HG03565 (cell line): ENCODE data around the gene KLRF1.
A peak's percentile ranks its signal among the peaks of the same experiment; 100 is the strongest.

ENCODE experiments used
- ATAC-seq: cut with Tn5 transposase; IDR thresholded peaks from one replicate; pipeline ENCODE4 v1.9.1; 2021; ENCODE audit warnings: mild to moderate bottlenecking, moderate library complexity; ENCODE audit not compliant: unreplicated experiment

KLRF1 gene, protein sequence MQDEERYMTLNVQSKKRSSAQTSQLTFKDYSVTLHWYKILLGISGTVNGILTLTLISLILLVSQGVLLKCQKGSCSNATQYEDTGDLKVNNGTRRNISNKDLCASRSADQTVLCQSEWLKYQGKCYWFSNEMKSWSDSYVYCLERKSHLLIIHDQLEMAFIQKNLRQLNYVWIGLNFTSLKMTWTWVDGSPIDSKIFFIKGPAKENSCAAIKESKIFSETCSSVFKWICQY

DNA sequence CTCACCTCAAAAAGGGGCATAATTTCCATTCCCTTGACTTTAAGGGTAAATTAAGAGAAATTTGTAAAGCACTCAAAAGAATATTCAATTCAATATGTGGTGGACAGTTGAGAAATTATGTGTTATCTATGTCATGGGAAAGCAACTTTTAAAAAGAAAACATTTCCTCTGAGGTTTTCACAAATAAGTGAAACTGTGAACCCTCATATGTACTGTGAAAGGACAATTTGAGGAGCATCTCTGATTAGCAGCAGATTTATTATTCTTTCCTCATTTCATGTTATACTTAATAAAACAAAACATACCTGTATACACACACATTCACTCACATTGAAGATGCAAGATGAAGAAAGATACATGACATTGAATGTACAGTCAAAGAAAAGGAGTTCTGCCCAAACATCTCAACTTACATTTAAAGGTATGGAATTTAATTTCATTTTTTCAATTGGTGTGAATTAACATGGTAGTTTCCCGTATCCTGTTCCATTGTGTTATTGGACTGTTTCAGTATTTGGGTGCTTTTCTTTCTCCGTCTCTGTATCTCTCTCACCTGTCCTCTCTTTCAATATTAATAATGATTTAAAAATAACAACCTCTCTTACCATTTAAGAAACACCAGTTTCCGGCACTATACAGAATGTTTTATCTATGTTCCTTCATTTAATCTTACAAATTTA lies at the start of gene KLRF1:
Gene KLRF1, plus strand, starts transcription at position 273 of the 680 bp plus-strand sequence. Its CDS starts 64 bp downstream, at position 337.
- ATAC-seq: no peak

DNA sequence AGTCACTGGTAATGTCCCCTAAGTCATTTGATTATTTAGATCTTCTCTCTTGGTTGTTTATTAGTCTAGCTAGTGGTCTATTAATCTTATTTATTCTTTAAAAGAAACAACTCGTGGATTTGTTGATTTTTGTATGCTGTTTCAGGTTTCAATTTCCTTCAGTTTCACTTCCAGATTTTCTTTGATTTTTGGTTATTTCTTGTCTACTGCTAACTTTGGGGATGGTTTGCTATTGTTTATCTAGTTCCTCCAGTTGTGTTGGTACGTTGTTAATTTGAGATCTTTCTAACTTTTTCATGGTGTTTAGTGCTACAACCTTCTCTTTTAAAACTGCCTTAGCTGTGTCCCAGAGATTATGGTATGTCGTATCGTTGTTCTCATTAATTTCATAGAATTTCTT lies 48.1 kb upstream of the KLRF1 start:
- no peak for ATAC-seq

DNA sequence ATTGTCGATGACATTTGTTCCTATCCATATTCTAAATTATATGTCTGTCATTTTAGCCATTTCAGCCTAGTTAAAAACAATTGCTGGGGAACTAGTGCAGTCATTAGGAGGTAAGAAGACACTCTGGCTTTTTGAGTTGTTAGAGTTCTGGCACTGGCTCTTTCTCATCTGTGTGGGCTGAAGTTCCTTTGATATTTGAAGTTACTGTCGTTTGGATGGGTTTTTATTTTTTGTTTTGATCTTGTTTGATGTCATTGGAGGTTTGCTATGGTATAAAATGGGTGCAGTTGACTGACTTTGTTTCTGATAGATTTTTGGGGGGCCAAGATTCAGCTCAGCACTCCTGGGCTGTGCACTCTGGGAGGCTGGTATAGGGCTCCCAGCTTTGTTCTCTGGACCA lies 45.9 kb upstream of the KLRF1 start:
- ATAC-seq: no peak

DNA sequence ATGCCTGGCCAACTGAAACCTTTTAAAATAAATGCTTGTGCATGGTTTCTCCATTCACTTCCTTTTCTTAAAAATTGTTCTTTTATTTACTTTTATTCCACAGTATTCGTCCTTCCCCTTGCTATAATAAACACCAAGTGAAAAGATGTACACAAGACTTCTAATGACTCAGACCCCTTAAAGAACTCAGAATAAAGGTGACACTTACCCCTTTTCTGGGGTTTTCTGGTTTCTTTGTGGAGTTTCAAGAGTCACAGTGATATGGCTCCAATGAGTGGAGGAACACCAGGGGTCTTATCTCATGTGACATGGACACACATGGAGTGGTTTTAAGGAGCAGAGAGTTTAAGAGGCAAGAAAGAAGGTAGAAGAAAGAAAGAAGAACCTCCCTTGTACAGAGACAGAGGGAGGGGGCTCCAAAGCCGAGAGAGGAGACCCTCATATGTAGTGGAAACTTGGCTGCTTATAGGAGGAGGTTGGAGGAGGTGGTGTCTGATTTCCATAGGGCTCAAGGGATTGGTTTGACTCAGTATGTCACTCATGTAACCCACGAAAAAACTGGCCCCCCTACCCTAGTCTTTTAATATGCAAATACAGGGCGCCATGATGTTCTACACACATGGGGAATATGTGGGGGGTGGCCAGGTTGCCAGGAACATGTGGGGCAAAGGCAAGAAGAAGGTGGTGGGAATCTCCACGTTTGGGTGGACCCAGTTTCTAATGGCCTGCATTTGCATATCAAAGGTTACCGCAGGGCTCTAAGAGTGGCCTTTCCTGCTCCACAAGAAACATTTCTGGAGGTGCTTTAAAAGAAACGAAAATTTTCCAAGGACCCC lies 44.5 kb upstream of the KLRF1 start:
- no peak for ATAC-seq

DNA sequence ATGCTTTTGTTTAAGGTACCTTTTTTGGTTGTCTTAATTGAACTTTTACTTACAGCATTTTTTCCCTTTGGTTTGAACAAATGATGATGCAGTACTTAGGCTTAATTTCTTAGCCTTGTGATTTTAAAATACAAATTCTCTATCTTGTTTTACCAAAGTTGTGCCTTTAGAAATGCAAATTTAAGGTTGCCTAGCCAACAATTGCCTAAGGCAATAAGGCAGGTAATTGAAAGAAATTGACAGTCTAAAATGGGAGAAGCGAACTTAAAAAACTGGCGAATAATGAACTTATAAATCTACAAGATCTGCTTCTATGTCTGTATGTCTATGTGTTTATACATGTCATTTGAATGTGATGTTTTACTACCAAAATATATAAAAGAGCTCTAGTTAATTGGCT lies 43.0 kb upstream of the KLRF1 start:
- no peak for ATAC-seq

DNA sequence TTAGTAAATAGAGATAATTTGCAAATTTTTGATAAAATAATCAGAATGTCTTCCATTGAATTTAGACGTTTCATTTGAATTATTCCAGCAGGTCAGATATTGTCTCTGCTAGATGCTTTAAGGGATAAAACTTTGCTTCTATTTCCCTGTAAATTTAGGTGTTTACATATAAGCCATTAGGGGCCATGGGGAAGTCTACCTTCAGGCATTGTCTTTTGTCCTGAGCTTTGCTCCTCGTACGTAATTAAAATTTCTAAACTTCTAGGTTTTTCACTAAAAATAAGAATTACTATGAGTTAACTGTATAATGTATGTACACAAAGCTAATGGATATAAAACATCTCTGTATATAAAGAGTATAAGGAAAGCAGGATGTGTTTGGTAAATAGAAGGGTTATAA lies 42.5 kb upstream of the KLRF1 start:
- ATAC-seq: no peak

DNA sequence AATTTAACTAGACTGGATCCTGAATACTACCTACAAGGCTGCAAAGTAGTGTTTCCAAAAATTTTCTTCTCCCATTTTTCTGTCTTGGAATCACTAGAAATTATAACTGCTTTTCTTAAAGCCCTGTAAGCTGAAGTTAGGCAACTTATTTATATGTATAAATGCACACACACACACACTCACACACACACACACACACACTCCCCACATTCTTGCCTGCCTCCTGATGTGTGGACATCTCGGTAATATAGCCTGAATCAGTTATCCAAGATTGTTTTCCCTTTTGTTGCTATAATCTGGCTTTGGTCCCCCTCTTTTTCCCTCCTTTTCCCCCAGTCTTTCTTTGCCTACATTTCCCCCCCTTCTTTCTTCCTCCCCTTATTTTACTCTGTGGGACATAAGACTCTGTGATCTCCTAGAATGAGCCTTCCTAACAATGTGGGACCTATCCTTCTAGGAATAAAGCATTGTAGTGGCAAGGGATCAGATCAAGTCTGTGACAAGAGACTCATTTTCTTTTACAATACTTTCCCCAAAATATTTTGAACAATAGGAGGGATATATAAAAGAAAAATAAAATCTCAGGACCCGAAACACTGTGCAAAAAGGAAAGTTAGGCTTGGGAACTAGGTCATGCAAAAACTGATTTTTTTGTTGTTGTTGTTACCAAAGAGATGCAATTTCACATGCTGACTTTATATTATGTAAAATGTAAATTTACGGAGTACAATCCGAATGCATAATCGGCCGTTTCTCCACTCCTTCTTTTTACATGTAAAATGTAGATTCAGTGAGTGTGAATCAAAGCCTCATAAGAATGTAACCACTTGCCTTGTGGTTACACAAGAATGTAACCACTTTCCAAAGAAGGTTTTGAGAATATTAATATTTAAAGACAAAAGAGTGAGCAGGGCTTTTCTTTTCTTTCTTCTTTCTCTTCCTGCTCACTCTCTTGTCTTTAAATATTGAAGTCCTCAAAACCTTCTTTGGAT lies 40.3 kb upstream of the KLRF1 start:
- no peak for ATAC-seq

DNA sequence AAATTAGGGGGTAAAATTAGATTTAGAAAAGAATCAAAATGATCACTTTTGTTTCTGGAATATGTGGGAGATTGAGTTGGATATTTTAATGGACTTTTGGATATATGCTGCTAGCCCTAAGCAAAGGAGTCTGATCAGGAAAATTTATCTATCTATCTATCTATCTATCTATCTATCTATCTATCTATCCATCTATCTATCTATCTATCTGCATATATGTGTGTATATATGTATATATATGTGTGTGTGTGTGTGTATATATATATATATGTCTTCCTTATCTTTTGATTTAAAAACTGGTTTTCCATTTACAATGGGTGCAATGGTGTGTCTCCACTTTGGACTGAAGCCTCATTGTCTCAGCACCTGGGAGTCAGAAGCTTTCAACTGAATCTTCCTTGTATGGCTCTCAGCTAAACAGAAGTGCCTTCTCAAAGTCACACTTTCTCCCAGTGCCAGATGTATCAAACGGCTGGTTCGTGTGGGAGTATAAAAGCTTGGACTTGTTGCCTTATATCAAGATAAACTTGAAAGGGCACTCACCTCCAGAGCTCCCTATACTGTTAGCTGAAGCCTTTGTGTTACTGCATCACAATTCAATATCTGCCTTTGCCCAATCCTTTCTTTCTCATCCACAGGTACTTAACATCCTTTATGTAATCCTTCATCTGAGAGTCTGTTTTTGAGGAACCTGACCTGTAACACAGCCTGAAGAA lies 34.9 kb upstream of the KLRF1 start:
- ATAC-seq: no peak

DNA sequence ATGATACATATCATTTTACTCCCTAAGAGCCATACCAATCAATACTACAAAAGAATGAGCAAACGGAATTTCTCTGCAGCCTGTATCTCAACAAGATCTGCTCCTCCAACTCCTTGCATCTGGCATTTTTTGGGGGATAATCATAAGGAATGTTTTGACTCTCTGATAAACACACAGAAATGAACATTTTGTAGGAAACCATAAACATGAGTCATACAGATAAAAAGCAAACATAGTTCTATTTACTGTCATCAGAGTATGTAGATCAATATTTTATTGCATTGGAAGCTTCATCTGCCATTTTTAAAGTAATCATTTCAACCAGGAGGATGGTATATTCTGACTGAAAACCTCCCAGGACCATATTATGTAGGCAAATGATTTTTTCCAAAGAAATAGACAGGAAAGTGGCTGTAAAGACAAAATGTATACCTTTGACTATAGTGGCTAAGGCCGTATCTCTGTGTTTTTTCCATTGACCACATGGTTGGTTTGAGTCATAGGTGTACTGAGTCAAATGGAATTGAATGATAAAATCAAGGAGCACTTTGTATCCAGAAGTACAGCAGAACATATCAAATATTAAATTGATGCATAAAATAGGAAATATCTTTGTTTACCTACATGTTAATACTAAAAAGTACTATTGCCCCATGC lies 34.2 kb upstream of the KLRF1 start:
- ATAC-seq: no peak

DNA sequence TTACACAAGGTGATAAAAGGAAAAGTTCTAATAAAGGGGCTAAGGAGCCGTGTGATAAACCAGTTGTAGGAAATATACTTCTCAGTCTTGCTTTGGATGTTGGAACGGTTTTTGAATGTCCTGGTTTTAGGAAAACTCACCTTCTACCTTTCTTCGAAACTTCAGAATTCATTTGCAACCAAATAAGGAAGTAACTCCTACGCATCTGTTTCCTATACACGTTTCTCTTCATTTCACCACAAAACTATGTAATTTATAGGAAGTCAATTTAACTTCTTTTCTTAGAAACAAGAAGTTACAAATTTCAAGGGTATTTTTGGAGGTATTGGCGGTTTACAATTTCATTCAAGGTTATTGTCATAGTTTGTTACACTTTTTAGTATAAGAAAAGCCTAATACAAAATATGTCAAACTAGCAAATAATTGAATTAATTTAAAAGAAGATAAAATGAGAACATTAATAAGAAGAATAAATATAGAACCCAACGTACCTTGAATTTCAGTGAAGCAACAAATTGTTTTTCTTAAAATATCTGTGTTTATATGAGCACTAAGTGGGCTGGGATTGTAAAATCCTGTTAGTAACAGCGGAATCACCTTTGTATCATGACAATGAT lies 33.4 kb upstream of the KLRF1 start:
- ATAC-seq: no peak

DNA sequence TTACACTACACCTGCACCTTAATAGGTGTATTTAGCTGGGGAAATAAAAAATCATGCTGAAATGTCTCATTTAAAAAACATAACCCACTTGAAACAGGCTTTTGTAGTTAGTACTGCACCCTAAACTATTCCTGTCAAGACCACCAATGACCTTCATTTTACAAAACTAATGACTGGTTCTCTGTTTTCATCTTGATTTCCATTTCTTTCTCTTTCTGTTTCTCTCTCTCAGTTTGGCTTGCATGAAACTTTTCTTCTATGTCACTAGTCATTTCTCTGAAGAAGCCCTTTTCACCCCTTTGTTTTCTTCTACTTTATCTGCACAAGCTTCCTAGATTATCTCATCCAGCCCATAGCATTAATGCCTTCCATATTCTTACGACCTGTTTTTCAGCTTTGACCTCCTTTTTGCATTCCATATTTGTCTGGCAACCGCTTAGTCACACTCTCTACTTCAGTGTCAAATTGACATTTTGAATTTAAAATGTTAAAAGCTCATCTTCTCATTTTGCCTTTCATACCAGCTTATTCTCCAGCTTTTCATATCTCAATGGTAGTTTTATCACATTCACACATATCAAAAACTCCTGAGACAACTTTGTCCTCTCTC lies 32.7 kb upstream of the KLRF1 start:
- ATAC-seq: no peak

DNA sequence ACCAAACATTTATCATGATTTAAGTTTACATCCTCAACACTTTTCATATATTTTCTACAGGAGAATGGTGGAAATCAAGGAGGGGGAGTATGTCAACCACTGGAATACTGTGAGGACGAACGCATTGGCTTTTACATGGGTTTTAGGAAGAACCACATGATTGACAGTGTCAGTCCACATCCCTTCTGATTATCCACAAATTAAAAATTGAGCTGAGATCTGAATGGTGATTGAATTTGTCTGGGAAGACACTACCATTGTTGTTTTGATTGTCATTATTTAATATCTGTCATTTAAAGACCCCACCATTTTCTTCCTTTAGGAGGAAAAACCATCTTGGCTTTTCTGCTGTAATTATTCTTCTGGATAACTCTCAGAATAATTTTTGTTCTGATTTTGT lies 31.3 kb upstream of the KLRF1 start:
- no peak for ATAC-seq

DNA sequence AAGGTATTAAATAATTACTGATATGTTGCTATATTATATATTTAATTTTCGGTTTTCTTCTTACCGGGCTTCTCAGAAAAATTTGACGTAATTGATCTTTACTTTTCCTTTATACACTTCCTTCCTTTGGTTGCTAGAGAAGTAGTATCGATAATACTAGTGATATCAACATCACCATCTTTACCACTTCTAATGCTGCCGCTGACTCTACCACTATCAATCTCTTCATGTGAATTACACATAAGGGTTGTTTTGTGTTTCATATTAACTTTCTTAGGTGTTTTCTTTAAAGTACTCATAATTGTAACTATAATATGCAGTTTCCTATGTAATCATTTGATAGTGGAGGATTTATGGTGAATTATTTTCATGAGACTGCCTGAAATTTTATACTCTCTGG lies 30.9 kb upstream of the KLRF1 start:
- no peak for ATAC-seq

DNA sequence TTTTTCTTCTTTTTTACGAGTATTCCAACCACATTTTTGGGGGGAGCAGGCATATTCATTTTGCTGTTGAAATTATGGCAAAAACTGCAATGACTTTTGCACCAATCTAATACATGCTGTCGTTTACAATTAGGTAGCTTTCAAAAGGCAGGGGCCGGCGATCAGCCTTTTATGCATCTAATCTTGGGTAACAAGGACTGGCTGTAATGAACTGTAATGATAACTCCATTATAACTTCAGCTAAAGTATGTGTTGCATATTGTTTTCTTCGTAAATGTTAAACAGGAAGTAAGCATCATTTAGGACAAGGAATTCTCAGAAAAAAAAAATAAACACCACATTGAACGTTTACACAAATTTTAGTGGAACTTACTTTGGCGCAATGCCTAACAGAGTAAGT lies 30.3 kb upstream of the KLRF1 start:
- no peak for ATAC-seq

DNA sequence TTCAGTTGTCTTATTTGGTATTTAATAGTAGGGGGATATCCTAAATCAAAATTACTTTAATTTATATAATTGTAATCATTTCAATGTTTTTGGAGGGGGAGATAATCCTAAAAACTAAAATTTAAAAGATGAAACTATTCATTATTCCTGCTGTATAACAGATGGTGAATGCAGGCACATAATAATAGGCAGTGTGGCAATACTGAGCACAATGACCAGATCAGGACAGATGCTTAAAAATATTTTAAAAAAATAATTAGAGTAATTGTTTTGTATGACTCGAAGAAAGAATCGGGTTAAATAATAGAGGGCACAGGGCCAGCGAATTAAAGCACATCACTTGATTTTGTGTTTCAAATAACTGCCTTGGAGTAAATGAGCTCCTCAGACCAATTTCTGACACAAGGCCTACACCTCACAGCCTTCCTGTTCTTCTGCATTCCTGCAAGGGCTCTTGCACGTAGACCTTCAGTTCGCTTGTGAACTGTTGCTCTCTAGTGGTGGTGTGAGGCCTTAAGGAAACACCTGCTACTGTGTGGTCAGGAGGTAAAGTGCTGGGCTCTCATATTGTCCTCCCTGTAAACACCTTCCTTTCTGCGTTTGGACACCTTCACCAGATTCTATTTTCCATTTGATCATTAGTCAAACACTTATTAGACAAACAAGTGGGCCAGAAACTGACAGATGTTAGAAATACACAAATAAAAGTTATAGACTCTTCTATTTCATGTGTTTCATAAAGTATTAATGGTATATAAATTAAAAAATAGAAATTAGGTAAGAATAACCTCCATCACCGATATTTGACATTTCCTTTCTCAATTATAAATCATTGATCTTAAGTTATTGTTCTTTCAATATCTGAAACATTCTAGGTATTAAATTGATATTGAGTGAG lies 29.3 kb upstream of the KLRF1 start:
- ATAC-seq: peak; percentile 93

DNA sequence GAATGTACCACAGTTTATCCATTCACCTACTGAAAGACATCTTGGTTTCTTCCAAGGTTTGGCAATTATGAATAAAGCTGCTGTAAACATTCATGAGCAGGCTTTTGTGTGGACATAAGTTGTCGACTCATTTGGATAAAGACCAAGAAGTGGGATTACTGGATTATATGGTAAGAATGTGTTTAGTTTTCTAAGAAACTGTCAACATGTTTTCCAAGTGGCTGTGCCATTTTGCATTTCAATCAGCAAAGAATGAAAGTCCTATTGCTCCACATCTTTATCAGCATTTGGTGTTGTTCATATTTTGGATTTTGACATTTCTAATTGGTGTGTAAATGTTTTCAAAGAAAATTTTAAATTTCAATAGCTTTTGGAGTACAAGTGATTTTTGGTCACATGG lies 27.3 kb upstream of the KLRF1 start:
- ATAC-seq: no peak

DNA sequence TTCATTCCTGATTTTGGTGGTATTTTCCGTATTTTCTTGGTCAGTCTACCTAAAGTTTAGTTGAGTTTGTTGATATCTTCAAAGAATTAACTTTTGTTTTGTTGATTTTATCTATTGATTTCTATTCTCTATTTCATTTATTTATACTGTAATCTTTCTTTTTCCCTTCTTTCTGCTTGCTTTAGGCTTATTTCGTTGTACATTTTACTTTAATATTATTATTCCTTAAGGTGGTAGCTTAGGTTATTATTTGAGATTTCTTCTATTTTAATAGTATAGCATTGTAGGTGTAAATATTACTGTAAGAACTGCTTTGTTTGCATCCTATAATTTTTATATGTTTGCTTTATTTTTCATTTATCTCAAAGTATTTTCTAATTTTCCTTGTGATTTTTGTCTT lies 21.4 kb upstream of the KLRF1 start:
- no peak for ATAC-seq

DNA sequence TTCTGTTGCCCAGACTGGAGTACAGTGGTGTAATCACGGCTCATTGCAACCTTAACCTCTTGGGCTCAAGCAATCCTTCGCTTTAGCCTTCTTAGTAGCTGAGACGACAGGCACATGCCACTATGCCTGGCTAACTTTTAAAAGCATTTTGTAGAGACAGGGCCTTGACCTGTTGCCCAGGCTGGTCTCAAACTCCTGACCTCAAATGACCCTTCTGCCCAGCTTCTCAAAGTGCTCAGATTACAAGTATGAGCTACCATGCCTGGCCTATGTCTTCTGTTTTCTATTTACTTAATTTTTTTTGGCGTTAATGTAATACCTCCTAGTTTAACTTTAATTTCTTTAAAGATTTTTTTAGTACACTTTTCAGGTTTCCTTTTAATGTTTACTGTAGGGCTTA lies 20.6 kb upstream of the KLRF1 start:
- no peak for ATAC-seq
